ENCODE measurements around the gene NCR2.
A peak's percentile ranks its signal among the peaks of the same experiment; 100 is the strongest.

NCR2 gene

GRCh38 chr6:41336824-41337223, 1.4 kb downstream of the NCR2 start:
- CTCF ChIA-PET: no interaction called here
- Mint-ChIP-seq H3K4me3 (no peak overlapping the region), H3K9me3 (no peaks in the 10 kb centered on the region), H3K27me3 (peaks cover 39% of the 10 kb centered on the region), H3K27ac (no peak overlapping the region), H3K36me3 (no peaks in the 10 kb centered on the region), H3K4me1 (peaks cover 29% of the 10 kb centered on the region)
- DNase-seq: no peak

DNA sequence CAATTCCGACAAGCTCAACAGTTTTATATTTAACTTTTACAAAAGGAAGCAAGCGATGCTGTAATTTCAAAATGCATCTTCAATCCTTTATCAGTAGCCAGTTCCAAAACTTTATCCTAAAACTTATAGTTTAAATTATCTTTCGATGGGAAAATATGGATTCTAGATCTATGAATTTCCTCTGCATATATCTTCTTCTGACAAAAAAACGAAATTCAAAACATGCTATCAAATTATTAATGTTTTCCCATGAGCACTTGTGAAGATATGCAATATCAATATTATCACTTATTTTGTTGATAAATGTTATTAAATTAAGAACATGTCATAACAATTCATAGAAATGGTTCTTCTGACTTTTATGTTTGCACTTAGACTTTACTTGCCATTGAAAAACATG, 2.3 kb downstream of the NCR2 start:
- Mint-ChIP-seq H3K27ac (no peak overlapping the region), H3K4me1 (peaks cover 20% of the 10 kb centered on the region), H3K9me3 (no peaks in the 10 kb centered on the region), H3K27me3 (peaks cover 42% of the 10 kb centered on the region), H3K4me3 (no peak overlapping the region), H3K36me3 (no peaks in the 10 kb centered on the region)
- CTCF ChIA-PET: interaction anchor here (0.8 to 1.3 kb wide), 2 partner anchors 17 to 30 kb away, joined by 3 to 5 read pairs; no protein-coding TSS in a partner anchor
- DNase-seq: no peak

- H3K27me3 Mint-ChIP-seq: peaks cover 47% of the 10 kb centered on the region
- H3K9me3 Mint-ChIP-seq: no peaks in the 10 kb centered on the region
- DNase-seq: no peak
- CTCF ChIA-PET: interaction anchor here (0.8 to 1.3 kb wide), 4 partner anchors 18 to 245 kb away, joined by 3 to 5 read pairs (median 4); no protein-coding TSS in a partner anchor
- H3K36me3 Mint-ChIP-seq: no peaks in the 10 kb centered on the region
- peaks cover 15% of the 10 kb centered on the region for H3K4me1 Mint-ChIP-seq
- no peak overlapping the region for H3K27ac Mint-ChIP-seq
- no peak overlapping the region for H3K4me3 Mint-ChIP-seq
Observed at GRCh38 chr6:41338659-41339058, 3.3 kb downstream of the NCR2 start.

DNA sequence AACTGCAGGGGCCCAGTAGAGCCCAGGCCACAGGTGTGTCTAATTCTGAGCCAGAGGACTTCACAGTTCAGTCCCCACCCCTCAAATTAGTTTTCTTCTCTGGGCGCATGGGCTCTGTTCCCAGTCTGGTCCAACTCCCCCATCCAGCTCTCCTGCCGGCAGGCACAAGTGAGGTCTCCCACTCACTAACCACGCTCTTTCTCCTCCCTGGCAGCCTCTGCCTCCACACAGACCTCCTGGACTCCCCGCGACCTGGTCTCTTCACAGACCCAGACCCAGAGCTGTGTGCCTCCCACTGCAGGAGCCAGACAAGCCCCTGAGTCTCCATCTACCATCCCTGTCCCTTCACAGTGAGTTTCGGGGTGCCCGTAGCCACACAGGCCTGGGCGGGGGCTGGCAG, 6.2 kb downstream of the NCR2 start:
- DNase-seq: no peak
- Mint-ChIP-seq H3K27me3 (peaks cover 43% of the 10 kb centered on the region), H3K4me1 (peaks cover 33% of the 10 kb centered on the region), H3K4me3 (no peak overlapping the region), H3K27ac (peak overlapping the region; percentile 25), H3K36me3 (no peaks in the 10 kb centered on the region), H3K9me3 (no peaks in the 10 kb centered on the region)
- CTCF ChIA-PET: interaction anchor here (0.9 kb wide), 1 partner anchor 22 kb away, joined by 3 read pairs; no protein-coding TSS in a partner anchor

DNA sequence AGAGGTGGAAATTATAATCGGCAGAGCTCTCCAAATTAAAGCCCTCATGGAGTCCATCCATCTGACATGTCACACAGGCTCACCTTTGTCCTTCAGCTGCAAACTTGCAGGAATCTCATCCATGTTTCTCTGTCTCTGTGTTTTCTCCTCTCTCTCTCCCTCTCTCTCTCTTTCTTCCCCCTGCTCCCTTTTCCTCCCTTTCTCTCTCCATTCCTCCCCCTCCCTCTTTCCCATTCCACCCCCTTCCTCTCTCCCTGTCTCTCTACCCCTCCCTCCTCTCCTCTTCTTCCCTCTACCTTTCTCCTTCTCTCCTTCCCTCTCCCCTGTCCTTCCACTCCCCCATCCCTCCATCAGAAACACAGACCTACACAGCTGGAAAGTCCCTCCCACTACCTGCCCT, 6.8 kb downstream of the NCR2 start:
- no peaks in the 10 kb centered on the region for H3K36me3 Mint-ChIP-seq
- no peaks in the 10 kb centered on the region for H3K9me3 Mint-ChIP-seq
- peak overlapping the region; percentile 29 for H3K27ac Mint-ChIP-seq
- no peak overlapping the region for H3K4me3 Mint-ChIP-seq
- CTCF ChIA-PET: interaction anchor here (0.9 to 1.2 kb wide), 2 partner anchors 9 to 23 kb away, joined by 3 read pairs; no protein-coding TSS in a partner anchor
- peaks cover 41% of the 10 kb centered on the region for H3K27me3 Mint-ChIP-seq
- DNase-seq: no peak
- peaks cover 35% of the 10 kb centered on the region for H3K4me1 Mint-ChIP-seq

- H3K4me3 Mint-ChIP-seq: no peak overlapping the region
- CTCF ChIA-PET: no interaction called here
- no peak for DNase-seq
- no peaks in the 10 kb centered on the region for H3K36me3 Mint-ChIP-seq
- H3K4me1 Mint-ChIP-seq: peaks cover 35% of the 10 kb centered on the region
- H3K27ac Mint-ChIP-seq: no peak overlapping the region
- H3K9me3 Mint-ChIP-seq: peaks cover 9% of the 10 kb centered on the region
- peaks cover 47% of the 10 kb centered on the region for H3K27me3 Mint-ChIP-seq
Observed at GRCh38 chr6:41343641-41344187, 8.3 kb downstream of the NCR2 start.

- peak overlapping the region; percentile 75 for H3K27ac Mint-ChIP-seq
- CTCF ChIA-PET: interaction anchor here (1.0 to 1.7 kb wide), 4 partner anchors 11 to 27 kb away, joined by 3 to 5 read pairs (median 4); no protein-coding TSS in a partner anchor
- peak; percentile 64 for DNase-seq
- H3K27me3 Mint-ChIP-seq: peaks cover 50% of the 10 kb centered on the region
- H3K9me3 Mint-ChIP-seq: peaks cover 12% of the 10 kb centered on the region
- H3K4me3 Mint-ChIP-seq: no peak overlapping the region
- H3K36me3 Mint-ChIP-seq: no peaks in the 10 kb centered on the region
- peaks cover 35% of the 10 kb centered on the region for H3K4me1 Mint-ChIP-seq
Observed at GRCh38 chr6:41344876-41345275, 9.5 kb downstream of the NCR2 start.

DNA sequence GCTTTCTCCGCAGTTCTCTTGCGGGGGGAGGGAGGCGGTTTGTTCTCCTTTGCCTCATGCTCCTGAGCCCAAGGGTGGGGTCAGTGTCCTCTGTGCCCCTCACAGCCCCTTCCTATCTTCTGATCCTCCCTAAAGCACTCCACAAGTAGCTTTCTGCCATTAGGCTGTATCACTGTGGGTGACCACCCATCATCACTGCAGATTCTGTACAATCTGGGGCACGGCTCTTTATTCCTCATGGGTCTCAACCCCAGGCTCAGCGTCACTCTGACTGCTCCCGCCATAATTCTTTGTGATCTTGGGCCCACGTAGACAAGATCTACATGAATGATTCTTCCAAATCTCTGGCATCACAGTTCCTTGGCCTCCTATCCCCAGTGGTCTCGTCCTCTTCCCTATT, 10.5 kb downstream of the NCR2 start:
- H3K27ac Mint-ChIP-seq: no peak overlapping the region
- H3K9me3 Mint-ChIP-seq: peaks cover 12% of the 10 kb centered on the region
- DNase-seq: no peak
- H3K4me1 Mint-ChIP-seq: peaks cover 35% of the 10 kb centered on the region
- CTCF ChIA-PET: interaction anchor here (1.2 to 1.7 kb wide), 2 partner anchors 23 to 28 kb away, joined by 3 to 5 read pairs; no protein-coding TSS in a partner anchor
- no peak overlapping the region for H3K4me3 Mint-ChIP-seq
- no peaks in the 10 kb centered on the region for H3K36me3 Mint-ChIP-seq
- H3K27me3 Mint-ChIP-seq: peaks cover 58% of the 10 kb centered on the region

- Mint-ChIP-seq H3K4me3 (no peak overlapping the region), H3K27ac (peak overlapping the region; percentile 51), H3K27me3 (peaks cover 58% of the 10 kb centered on the region), H3K4me1 (peaks cover 35% of the 10 kb centered on the region), H3K36me3 (no peaks in the 10 kb centered on the region), H3K9me3 (peaks cover 12% of the 10 kb centered on the region)
- CTCF ChIA-PET: no interaction called here
- DNase-seq: no peak
Observed at GRCh38 chr6:41346441-41346840, 11.0 kb downstream of the NCR2 start.

DNA sequence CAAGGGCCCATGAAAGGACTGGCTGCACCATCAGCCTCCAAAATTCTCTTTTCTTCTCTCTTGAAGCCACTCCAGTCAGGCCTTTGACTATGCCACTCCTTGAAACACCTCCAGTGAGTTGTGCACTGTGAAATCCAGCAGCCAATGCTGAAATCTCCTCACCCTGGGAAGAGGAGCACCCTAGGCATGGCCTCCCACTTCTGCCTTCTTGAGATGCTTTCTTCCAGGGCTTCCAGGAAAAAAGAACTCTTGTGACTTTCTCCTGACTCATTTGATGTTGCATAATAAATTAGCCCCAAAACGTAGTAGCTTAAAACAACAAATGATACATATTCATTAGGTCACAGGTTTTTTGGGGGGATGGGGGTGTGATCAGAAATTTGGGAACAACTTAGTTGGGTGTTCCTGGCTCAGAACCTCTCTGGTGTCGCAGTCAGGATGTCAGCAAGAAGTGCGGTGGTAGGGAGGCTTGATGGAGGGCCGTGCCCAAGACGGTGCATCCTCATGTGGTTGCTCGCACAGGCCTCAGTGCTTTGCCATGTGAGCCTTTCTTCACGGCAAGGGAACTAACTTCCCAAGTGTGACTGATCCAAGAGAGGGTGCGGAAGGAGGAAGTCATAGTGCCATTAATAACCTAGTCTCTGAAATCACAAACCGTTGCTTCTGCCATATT, 12.1 kb downstream of the NCR2 start:
- Mint-ChIP-seq H3K4me3 (no peak overlapping the region), H3K36me3 (no peaks in the 10 kb centered on the region), H3K27me3 (peaks cover 53% of the 10 kb centered on the region), H3K9me3 (peaks cover 12% of the 10 kb centered on the region), H3K4me1 (peaks cover 35% of the 10 kb centered on the region), H3K27ac (no peak overlapping the region)
- DNase-seq: no peak
- CTCF ChIA-PET: no interaction called here

DNA sequence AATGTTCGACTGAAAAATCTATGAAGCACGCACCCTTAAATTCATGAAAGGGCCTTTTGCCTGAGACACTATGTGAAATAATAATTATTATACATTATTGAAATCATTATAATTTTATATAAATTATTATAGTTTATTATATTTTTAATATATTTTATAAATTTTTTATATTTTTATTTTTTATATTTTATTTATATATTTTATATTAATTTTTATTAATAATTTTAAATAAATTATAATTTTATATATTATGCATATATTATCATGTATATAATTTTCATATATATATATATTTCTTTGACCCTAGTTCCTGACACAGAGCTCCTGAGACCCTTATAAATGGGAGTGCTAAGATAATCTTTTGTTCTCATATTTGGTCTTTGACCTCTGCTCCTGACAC, 13.5 kb downstream of the NCR2 start:
- H3K27me3 Mint-ChIP-seq: peaks cover 55% of the 10 kb centered on the region
- H3K36me3 Mint-ChIP-seq: no peaks in the 10 kb centered on the region
- no peak for DNase-seq
- peaks cover 29% of the 10 kb centered on the region for H3K4me1 Mint-ChIP-seq
- CTCF ChIA-PET: interaction anchor here (1.1 to 1.8 kb wide), 4 partner anchors 15 to 42 kb away, joined by 3 to 7 read pairs (median 4); no protein-coding TSS in a partner anchor
- no peak overlapping the region for H3K4me3 Mint-ChIP-seq
- no peak overlapping the region for H3K27ac Mint-ChIP-seq
- H3K9me3 Mint-ChIP-seq: peaks cover 12% of the 10 kb centered on the region

- no peaks in the 10 kb centered on the region for H3K4me1 Mint-ChIP-seq
- DNase-seq: no peak
- H3K36me3 Mint-ChIP-seq: no peaks in the 10 kb centered on the region
- H3K9me3 Mint-ChIP-seq: peaks cover 12% of the 10 kb centered on the region
- no peak overlapping the region for H3K27ac Mint-ChIP-seq
- CTCF ChIA-PET: interaction anchor here (0.8 to 2.2 kb wide), 2 partner anchors 16 to 33 kb away, joined by 3 to 9 read pairs; no protein-coding TSS in a partner anchor
- peaks cover 55% of the 10 kb centered on the region for H3K27me3 Mint-ChIP-seq
- H3K4me3 Mint-ChIP-seq: no peak overlapping the region
Observed at GRCh38 chr6:41352396-41352795, 17.0 kb downstream of the NCR2 start.

GRCh38 chr6:41352907-41353306, 17.5 kb downstream of the NCR2 start:
- Mint-ChIP-seq H3K9me3 (peaks cover 12% of the 10 kb centered on the region), H3K4me1 (no peaks in the 10 kb centered on the region), H3K4me3 (no peak overlapping the region), H3K27ac (no peak overlapping the region), H3K27me3 (peaks cover 53% of the 10 kb centered on the region), H3K36me3 (no peaks in the 10 kb centered on the region)
- CTCF ChIA-PET: interaction anchor here (0.8 to 2.2 kb wide), 2 partner anchors 16 to 34 kb away, joined by 3 to 9 read pairs; no protein-coding TSS in a partner anchor
- no peak for DNase-seq

- H3K9me3 Mint-ChIP-seq: peaks cover 7% of the 10 kb centered on the region
- no peak overlapping the region for H3K4me3 Mint-ChIP-seq
- CTCF ChIA-PET: interaction anchor here (2.2 kb wide), 1 partner anchor 15 kb away, joined by 9 read pairs; no protein-coding TSS in a partner anchor
- no peaks in the 10 kb centered on the region for H3K4me1 Mint-ChIP-seq
- no peaks in the 10 kb centered on the region for H3K36me3 Mint-ChIP-seq
- no peak for DNase-seq
- peaks cover 55% of the 10 kb centered on the region for H3K27me3 Mint-ChIP-seq
- no peak overlapping the region for H3K27ac Mint-ChIP-seq
Observed at GRCh38 chr6:41353333-41353732, 17.9 kb downstream of the NCR2 start.

- CTCF ChIA-PET: no interaction called here
- Mint-ChIP-seq H3K27ac (no peak overlapping the region), H3K4me1 (no peaks in the 10 kb centered on the region), H3K4me3 (no peak overlapping the region), H3K27me3 (peaks cover 46% of the 10 kb centered on the region), H3K9me3 (peaks cover 15% of the 10 kb centered on the region), H3K36me3 (no peaks in the 10 kb centered on the region)
- no peak for DNase-seq
Observed at GRCh38 chr6:41355952-41356351, 20.5 kb downstream of the NCR2 start.
